Measurements from ENCODE around the gene DPCD.

The DPCD gene

DNA sequence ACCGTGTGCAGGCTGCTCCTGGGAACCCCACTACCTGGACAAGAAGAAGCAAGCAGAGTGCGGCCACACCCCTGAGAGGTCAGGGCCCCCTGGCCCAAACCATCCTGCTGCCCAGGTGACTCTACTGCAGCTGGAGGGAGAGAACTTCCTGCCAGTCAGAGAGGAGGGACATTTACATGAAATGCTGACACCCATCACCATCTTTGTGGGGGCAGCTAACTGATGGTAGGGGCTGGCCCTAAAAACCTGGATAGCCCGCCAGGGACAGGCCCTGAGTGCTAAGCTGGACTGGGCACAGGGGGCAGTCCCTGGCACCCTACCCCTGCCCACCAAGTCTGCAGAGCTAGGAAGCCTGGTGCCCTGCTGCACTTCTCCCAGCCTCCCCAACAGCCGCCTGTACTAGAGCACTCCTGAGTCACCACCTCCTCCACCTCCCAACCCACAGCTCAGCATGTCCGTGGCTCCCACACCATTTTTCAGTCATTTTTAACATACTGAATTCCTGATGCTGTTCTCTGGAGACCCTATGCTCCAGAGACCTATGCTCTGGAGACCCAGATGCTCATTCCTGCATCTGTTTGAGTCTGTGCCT is 27.5 kb downstream of the DPCD start:
- TF ChIP-seq, protein P1, sequence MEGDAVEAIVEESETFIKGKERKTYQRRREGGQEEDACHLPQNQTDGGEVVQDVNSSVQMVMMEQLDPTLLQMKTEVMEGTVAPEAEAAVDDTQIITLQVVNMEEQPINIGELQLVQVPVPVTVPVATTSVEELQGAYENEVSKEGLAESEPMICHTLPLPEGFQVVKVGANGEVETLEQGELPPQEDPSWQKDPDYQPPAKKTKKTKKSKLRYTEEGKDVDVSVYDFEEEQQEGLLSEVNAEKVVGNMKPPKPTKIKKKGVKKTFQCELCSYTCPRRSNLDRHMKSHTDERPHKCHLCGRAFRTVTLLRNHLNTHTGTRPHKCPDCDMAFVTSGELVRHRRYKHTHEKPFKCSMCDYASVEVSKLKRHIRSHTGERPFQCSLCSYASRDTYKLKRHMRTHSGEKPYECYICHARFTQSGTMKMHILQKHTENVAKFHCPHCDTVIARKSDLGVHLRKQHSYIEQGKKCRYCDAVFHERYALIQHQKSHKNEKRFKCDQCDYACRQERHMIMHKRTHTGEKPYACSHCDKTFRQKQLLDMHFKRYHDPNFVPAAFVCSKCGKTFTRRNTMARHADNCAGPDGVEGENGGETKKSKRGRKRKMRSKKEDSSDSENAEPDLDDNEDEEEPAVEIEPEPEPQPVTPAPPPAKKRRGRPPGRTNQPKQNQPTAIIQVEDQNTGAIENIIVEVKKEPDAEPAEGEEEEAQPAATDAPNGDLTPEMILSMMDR (IDR thresholded peaks at IDR 0.05; ENCODE audit: control insufficient read depth, extremely low read depth, insufficient read depth): no peak
- DNase-seq (ENCODE audit: low read depth): no peak
- no peak overlapping the region for H3K4me3 ChIP-seq (ENCODE audit: low read depth, low read length)

DNA sequence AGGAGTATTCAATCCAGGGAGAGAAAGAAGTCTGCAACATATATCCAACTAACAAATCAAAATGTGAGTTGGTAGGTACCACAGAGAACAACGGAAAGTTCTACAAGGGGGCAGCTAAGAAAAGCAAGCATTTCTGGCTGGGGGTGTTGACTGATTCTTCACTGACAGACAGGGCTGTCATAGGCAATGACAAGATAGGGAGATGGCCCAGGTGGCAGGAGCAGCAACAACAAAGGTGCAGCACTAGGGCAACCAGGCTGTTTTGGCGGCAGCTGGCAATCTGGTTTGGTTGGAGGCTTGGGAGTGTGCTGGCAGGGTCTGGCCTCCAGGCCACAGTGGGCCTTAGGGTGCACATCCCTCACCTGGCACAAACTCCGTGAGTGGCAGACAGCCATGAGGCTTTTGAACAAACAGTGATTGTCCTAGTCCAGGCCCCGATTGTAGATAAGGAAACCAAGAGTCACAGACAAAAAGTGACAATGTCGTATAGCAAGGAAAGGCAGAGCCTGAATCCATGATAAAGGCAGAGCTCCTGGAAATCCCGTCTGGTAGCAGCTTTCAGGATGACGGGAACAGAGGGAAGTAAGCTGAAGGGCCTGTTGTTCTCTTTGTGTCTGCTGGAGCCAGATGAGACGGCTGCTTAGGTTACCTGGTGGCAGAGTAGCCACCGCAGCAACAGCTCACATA is 28.4 kb downstream of the DPCD start:
- DNase-seq (ENCODE audit: low read depth): peak; percentile 70
- no peak overlapping the region for H3K4me3 ChIP-seq (ENCODE audit: low read depth, low read length)
- TF ChIP-seq, protein P1 (IDR thresholded peaks at IDR 0.05; ENCODE audit: control insufficient read depth, extremely low read depth, insufficient read depth): no peak

DNA sequence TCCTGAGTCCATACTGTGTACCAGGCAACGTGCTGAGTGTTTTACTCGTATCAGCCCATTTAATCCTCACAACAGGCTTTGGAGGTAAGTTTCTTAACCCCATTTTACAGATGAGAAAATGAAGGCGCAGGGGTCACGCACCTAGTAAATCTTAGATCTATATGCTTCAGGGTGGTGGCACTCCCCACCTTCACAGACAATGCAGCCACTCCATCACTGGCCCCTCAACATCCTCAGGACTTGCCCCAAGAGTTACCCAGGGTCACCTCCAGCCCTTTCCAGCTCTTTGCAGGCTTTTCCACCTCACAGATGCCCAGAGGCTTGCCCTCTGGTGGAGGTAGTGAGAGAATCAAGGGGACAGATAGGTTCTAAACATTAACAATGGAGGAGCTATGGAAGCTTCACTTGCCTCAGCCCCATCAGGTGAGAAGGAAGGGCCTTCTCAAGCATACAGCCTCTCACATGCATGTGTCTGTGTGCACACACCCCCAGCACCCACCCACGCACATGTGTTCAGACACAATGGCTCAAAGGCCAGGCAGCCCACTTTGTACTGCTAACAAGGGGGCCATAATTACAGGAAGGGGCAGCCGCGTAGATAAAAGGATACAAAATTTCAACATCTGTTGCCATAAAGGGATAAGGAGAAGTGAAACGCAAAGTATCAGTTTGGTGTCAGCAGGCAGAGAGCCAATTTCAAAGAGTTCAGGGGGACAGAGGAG is 29.1 kb downstream of the DPCD start:
- TF ChIP-seq, protein P1 (IDR thresholded peaks at IDR 0.05; ENCODE audit: control insufficient read depth, extremely low read depth, insufficient read depth): peak; percentile 31; the same call in 1 of the 2 replicates
- no peak for DNase-seq (ENCODE audit: low read depth)
- no peak overlapping the region for H3K4me3 ChIP-seq (ENCODE audit: low read depth, low read length)

DNA sequence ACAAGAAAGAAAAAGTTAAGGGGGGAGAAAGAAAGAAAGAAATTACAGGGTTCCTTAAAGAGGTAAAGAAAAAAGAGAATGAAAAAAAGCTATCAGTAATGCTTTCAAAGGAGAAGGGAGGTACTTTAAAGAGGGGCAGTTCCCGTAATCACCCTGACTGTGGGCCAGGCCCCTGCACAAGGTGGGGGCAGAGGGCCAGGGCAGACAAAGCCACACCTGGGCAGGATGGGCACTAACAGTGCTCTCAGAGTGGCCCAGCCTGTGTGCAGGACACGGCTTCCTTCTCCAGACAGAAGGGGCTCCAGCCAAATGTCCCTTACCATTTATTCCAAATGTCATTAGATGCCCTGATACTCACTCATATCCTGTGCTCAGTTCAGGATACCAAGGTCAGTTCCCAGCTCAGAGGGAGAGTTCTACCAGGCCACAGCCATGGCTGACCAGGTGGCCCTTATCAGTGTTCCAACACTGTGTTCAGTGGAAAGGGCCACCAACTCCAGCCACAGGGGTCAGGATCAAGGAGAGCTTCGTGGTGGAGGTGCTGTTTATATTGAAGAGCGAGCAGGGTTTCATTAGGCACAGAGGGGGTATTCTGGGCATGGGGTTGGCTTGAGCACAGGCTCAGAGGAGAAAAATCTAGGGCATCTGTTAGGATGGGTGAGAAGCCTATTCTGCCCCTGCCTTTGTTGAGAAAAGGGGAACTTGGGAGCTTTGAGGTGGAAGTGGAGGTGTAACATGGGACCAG is 29.9 kb downstream of the DPCD start:
- no peak overlapping the region for H3K4me3 ChIP-seq (ENCODE audit: low read depth, low read length)
- TF ChIP-seq, protein P1 (IDR thresholded peaks at IDR 0.05; ENCODE audit: control insufficient read depth, extremely low read depth, insufficient read depth): no peak
- no peak for DNase-seq (ENCODE audit: low read depth)

DNA sequence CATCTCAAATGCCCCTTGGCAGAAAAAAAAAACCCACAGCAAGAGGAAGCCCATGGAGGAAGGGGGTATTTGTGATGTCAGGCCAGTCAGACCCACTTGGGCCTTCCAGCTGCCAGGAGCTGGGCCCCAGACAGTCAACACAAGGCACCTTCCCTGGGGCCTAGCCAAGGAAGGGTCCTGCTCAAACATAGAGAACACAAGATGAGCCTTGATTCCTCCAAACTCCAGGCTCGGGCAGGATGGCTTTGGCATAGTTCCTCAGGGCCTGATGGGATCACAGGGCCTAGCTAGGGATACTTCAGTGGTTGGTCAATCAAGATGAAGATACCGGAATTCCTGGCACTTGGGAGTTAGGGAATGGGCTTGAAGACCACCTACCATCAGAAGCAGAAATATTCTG is 30.8 kb downstream of the DPCD start:
- TF ChIP-seq, protein P1 (IDR thresholded peaks at IDR 0.05; ENCODE audit: control insufficient read depth, extremely low read depth, insufficient read depth): no peak
- H3K4me3 ChIP-seq (ENCODE audit: low read depth, low read length): no peak overlapping the region

DNA sequence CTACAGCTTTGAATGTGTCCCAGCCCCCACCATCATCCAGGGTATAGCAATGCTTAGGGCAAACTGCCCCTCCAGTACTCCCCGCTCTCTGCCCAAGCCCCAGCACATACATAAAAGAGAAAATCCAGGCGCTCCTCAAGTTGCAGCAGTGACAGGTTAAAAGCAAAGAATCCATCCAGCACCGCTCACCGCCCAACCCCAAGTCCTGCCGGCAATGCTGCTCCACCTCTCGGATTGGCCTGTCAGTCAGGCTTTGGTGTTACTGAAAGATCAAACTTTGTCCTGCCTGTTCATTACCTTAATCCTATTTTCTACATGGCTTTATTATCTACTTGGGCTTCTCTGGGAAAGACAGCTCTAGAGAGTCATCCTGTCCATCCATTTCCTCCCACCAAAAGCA is 31.9 kb downstream of the DPCD start:
- no peak overlapping the region for H3K4me3 ChIP-seq (ENCODE audit: low read depth, low read length)
- TF ChIP-seq, protein P1 (IDR thresholded peaks at IDR 0.05; ENCODE audit: control insufficient read depth, extremely low read depth, insufficient read depth): no peak
- DNase-seq (ENCODE audit: low read depth): no peak

More for the DNA sequence above, 30.8 kb downstream of the DPCD start:
- DNase-seq (ENCODE audit: low read depth): no peak

Data from LNCaP clone FGC (cell line).